Activated naive CD8-positive, alpha-beta T cell treated with anti-CD3 and anti-CD28 coated beads, Interleukin-2, amount 10 ng/mL, durations not matched to agents 7 days and 5 days (primary cell): ENCODE data around the gene ATP1B4. TPM values are rescaled to one million over a fixed set of nuclear protein-coding genes. Genes with fewer than 3 reads are reported as not detected.
"Not testable (repeated sequence)": the region's sequence is repeated elsewhere in the genome, so short reads cannot be mapped to it uniquely, and the experiment has no call there.

ENCODE experiments used
- ATAC-seq: fragments of 150-1000 bp; cut with Tn5 transposase; one replicate; pipeline ENCODE4 v1.10.0; 2021; ENCODE audit warnings: low read depth, moderate library complexity
- POLR2A ChIA-PET: fragments of 350-600 bp; sonication (Branson Sonifier 250); formaldehyde crosslinking; loops from one replicate; lab custom pipeline; 2021; ENCODE audit warnings: antibody characterized with exemption; lab: Charles Lee
- DNase-seq: peaks from one replicate; pipeline ENCODE4 v3.0.0; 2021
- H3K27ac Mint-ChIP-seq: one replicate; pipeline ENCODE4 v1.8.0; 2022; ENCODE audit warnings: mild to moderate bottlenecking, mixed read lengths
- H3K27me3 Mint-ChIP-seq: one replicate; pipeline ENCODE4 v1.8.0; 2022; ENCODE audit warnings: mild to moderate bottlenecking, moderate library complexity, mixed read lengths
- H3K36me3 Mint-ChIP-seq: one replicate; pipeline ENCODE4 v1.8.0; 2021; ENCODE audit warnings: mild to moderate bottlenecking, mixed read lengths
- H3K4me1 Mint-ChIP-seq: one replicate; pipeline ENCODE4 v1.8.0; 2021; ENCODE audit warnings: mixed read lengths
- H3K4me3 Mint-ChIP-seq: one replicate; pipeline ENCODE4 v1.8.0; 2022; ENCODE audit warnings: mild to moderate bottlenecking, moderate library complexity, mixed read lengths
- H3K9me3 Mint-ChIP-seq: one replicate; pipeline ENCODE4 v1.8.0; 2021; ENCODE audit warnings: mixed read lengths
- total RNA-seq, 2 experiments: library from RNA; stranded (reverse); gene quantifications; one replicate each; pipeline ENCODE4 v1.2.3, GENCODE V29; 2021

ATP1B4 gene
- not detected for total RNA-seq

DNA sequence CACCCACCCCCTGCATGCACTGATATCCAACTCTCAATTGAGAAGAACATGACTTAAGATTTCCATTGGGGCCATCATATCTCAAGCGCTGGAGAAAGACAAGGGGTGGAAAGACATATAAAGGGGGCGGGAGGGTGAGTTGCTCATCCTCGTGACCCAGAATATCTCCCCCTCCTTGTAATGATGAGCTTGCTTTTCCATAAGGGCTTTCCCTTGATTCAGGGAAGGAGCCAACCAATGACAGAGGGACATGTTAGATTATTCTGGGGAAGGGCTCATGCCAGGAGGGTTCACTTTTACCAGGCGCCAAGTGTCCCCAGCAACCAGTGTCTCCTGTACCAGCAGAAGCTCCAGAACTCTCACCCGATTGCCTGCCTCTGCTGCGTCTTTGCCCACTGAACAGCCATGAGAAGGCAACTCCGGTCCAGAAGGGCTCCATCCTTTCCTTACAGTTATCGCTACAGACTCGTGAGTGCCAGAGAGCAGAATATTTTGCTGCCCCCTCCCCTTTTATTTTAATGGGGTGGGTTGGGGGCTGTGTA, at the start of gene ATP1B4:
ATP1B4 (plus strand) TSS at position 326 of the 542 bp plus-strand sequence; CDS start at position 406, 80 bp downstream.
- ATAC-seq, result no peak
- POLR2A ChIA-PET, result no interaction called here
- H3K4me3 Mint-ChIP-seq, result no peak within 1 kb of the TSS
- no peaks in the 10 kb centered on the region for H3K27me3 Mint-ChIP-seq
- no peaks in the 10 kb centered on the region for H3K36me3 Mint-ChIP-seq
- H3K4me1 Mint-ChIP-seq, result no peaks in the 10 kb centered on the region
- no peak for DNase-seq
- H3K9me3 Mint-ChIP-seq, result no peaks in the 10 kb centered on the region
- H3K27ac Mint-ChIP-seq, result no peak within 1 kb of the TSS

DNA sequence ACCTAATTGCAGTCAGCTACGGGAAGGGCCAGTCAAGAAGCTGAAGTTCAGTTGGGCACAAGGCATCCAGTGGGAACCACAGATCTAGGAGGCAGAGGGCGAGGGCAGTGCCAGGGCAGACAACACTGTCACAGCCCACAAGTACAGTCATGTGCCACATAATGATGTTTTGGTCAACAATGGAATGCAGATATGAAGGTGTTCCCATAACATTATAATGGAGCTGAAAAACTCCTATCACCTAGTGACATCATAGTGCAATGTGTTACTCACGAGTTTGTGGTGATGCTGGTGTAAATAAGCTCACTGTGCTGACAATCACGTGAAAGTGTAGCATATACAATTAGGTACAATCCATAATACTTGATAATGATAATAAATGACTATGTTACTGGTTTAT, 46.1 kb upstream of the ATP1B4 start:
- peaks cover 2% of the 10 kb centered on the region for H3K4me1 Mint-ChIP-seq
- DNase-seq (no peak), ATAC-seq (no peak)
- H3K36me3 Mint-ChIP-seq, result no peaks in the 10 kb centered on the region
- no peaks in the 10 kb centered on the region for H3K9me3 Mint-ChIP-seq
- H3K27me3 Mint-ChIP-seq, result peaks cover 42% of the 10 kb centered on the region
- POLR2A ChIA-PET, result no interaction called here
- no peak overlapping the region for H3K27ac Mint-ChIP-seq
- no peak overlapping the region for H3K4me3 Mint-ChIP-seq

DNA sequence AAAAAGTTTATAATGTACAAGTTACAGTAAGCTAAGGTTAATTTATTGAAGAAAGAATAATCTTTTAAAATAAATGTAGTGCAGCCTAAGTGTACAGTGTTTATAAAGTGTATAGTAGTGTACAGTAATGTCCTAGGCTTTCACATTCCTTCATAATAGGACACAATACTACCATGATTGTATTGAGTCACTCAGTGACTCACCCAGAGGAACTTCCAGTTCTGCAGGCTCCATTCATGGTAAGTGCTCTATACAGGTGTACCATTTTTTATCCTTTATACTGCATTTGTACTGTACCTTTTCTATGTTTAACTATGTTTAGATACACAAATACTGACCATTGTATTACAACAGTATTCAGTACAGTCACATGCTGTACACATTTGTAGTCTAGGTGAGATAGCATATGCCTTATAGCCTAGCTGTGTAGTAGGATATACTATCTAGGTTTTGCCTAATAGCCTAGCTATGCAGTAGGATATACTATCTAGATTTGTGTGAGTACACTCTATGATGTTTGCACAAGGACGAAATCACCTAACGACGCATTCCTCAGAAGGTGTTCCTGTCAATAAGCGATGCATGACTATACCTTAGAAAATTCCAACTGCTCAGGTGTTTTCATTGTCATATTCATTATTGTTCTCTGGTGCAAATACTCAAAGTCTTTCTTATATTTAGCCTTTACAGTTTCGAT, 45.2 kb upstream of the ATP1B4 start:
- ATAC-seq, result no peak

GRCh38 chrX:120318411-120318810, 43.5 kb upstream of the ATP1B4 start:
- no peak overlapping the region for H3K4me3 Mint-ChIP-seq
- H3K27ac Mint-ChIP-seq, result no peak overlapping the region
- ATAC-seq, result no peak
- no peaks in the 10 kb centered on the region for H3K36me3 Mint-ChIP-seq
- POLR2A ChIA-PET, result no interaction called here
- no peak for DNase-seq
- H3K4me1 Mint-ChIP-seq, result peaks cover 2% of the 10 kb centered on the region
- H3K27me3 Mint-ChIP-seq, result peaks cover 25% of the 10 kb centered on the region
- H3K9me3 Mint-ChIP-seq, result no peaks in the 10 kb centered on the region

More for the DNA sequence above, 45.2 kb upstream of the ATP1B4 start:
- POLR2A ChIA-PET, result no interaction called here
- DNase-seq, result no peak
- Mint-ChIP-seq H3K27ac (no peak overlapping the region), H3K36me3 (no peaks in the 10 kb centered on the region), H3K4me1 (peaks cover 2% of the 10 kb centered on the region), H3K4me3 (no peak overlapping the region), H3K27me3 (peaks cover 39% of the 10 kb centered on the region), H3K9me3 (no peaks in the 10 kb centered on the region)

DNA sequence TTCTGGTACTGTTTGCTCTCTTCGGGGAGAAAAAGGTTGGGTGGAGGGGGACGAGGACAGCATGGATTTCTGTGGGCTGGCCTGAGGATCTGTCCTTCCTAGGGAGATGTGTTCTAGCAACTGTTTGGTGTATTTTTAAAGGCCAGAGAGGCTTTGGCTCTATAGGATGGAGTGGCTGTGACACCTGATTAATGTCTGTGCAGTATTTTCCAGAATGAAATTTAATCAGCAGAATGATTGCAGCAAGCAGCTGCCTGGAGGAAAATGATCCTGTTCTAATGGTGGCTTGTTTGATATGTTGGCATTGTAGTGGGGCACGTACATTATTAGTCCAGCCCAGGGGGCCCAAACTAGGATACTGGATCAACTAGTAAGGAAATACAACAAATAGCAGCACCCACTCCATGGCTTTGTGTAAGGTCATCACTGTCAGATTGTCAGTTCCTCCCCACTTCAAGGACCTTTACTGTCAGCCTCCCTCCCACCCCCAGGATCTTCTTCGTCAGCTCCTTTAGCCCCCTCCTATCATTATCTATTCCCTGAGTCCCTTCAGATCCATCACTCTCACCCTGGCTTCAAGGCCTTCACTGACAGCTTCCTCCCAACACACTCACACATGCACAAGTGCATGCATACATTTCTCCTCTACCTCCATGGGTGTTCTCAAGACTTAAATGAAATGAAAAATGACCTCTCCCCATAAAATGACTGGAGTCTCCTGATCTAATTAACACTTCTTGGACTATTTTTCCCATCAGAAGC, 40.2 kb upstream of the ATP1B4 start:
- DNase-seq (no peak), ATAC-seq (no peak)
- H3K27me3 Mint-ChIP-seq, result peaks cover 11% of the 10 kb centered on the region
- POLR2A ChIA-PET, result no interaction called here
- H3K4me1 Mint-ChIP-seq, result peaks cover 2% of the 10 kb centered on the region
- no peaks in the 10 kb centered on the region for H3K9me3 Mint-ChIP-seq
- H3K27ac Mint-ChIP-seq, result no peak overlapping the region
- H3K36me3 Mint-ChIP-seq, result no peaks in the 10 kb centered on the region
- no peak overlapping the region for H3K4me3 Mint-ChIP-seq

- Mint-ChIP-seq H3K27ac (no peak overlapping the region), H3K27me3 (peaks cover 2% of the 10 kb centered on the region), H3K4me3 (no peak overlapping the region), H3K9me3 (no peaks in the 10 kb centered on the region), H3K4me1 (no peaks in the 10 kb centered on the region), H3K36me3 (no peaks in the 10 kb centered on the region)
- POLR2A ChIA-PET, result no interaction called here
- no peak for DNase-seq
- ATAC-seq, result no peak
Observed at GRCh38 chrX:120331116-120331515, 30.8 kb upstream of the ATP1B4 start.

GRCh38 chrX:120332394-120332793, 29.5 kb upstream of the ATP1B4 start:
- Mint-ChIP-seq H3K4me1 (no peaks in the 10 kb centered on the region), H3K36me3 (no peaks in the 10 kb centered on the region), H3K27ac (no peak overlapping the region), H3K27me3 (no peaks in the 10 kb centered on the region), H3K4me3 (no peak overlapping the region), H3K9me3 (no peaks in the 10 kb centered on the region)
- ATAC-seq, result no peak
- no peak for DNase-seq
- POLR2A ChIA-PET, result no interaction called here

- H3K4me3 Mint-ChIP-seq, result no peak overlapping the region
- no peaks in the 10 kb centered on the region for H3K9me3 Mint-ChIP-seq
- H3K4me1 Mint-ChIP-seq, result no peaks in the 10 kb centered on the region
- no peak overlapping the region for H3K27ac Mint-ChIP-seq
- no peaks in the 10 kb centered on the region for H3K36me3 Mint-ChIP-seq
- no peak for ATAC-seq
- POLR2A ChIA-PET, result no interaction called here
- H3K27me3 Mint-ChIP-seq, result no peaks in the 10 kb centered on the region
- no peak for DNase-seq
Observed at GRCh38 chrX:120334151-120334550, 27.7 kb upstream of the ATP1B4 start.

- H3K27me3 Mint-ChIP-seq, result no peaks in the 10 kb centered on the region
- H3K27ac Mint-ChIP-seq, result no peak overlapping the region
- DNase-seq (no peak), ATAC-seq (no peak)
- no peak overlapping the region for H3K4me3 Mint-ChIP-seq
- H3K4me1 Mint-ChIP-seq, result no peaks in the 10 kb centered on the region
- no peaks in the 10 kb centered on the region for H3K9me3 Mint-ChIP-seq
- H3K36me3 Mint-ChIP-seq, result no peaks in the 10 kb centered on the region
- POLR2A ChIA-PET, result no interaction called here
Observed at GRCh38 chrX:120334603-120335002, 27.3 kb upstream of the ATP1B4 start.

DNA sequence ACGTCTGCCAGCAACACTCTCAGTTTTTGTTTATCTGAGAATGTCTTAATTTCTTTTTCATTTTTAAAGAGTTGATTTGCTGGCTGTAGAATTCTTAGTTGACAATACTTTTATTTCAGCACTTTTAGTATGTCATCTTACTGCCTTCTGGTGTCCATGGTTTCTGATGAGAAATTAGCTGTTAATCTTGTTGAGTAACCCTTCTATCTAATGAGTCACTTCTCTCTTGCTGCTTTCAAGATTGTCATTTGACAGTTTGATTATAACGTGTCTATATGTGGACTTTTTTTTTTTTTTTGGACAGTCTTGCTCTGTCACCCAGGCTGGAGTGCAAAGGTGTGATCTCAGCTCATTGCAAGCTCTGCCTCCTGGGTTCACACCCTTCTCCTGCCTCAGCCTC, 26.6 kb upstream of the ATP1B4 start:
- Mint-ChIP-seq H3K27ac (no peak overlapping the region), H3K4me1 (no peaks in the 10 kb centered on the region), H3K27me3 (no peaks in the 10 kb centered on the region), H3K4me3 (no peak overlapping the region), H3K36me3 (no peaks in the 10 kb centered on the region), H3K9me3 (no peaks in the 10 kb centered on the region)
- DNase-seq (no peak), ATAC-seq (no peak)
- POLR2A ChIA-PET, result no interaction called here

GRCh38 chrX:120336899-120337298, 25.0 kb upstream of the ATP1B4 start:
- DNase-seq (no peak), ATAC-seq (no peak)
- Mint-ChIP-seq H3K36me3 (no peaks in the 10 kb centered on the region), H3K27me3 (no peaks in the 10 kb centered on the region), H3K27ac (no peak overlapping the region), H3K4me1 (no peaks in the 10 kb centered on the region), H3K4me3 (no peak overlapping the region), H3K9me3 (no peaks in the 10 kb centered on the region)
- POLR2A ChIA-PET, result no interaction called here

DNA sequence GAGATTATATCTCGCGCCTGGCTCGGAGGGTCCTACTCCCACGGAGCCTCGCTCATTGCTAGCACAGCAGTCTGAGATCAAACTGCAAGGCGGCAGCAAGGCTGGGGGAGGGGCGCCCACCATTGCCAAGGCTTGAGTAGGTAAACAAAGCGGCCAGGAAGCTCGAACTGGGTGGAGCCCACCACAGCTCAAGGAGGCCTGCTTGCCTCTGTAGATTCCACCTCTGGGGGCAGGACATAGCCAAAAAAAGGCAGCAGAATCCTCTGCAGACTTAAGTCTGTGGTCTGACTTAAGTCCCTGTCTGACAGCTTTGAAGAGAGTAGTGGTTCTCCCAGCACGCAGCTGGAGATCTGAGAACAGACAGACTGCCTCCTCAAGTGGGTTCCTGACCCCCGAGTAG, 17.3 kb upstream of the ATP1B4 start:
- H3K27ac Mint-ChIP-seq, H3K4me1 Mint-ChIP-seq, H3K9me3 Mint-ChIP-seq, H3K36me3 Mint-ChIP-seq, POLR2A ChIA-PET, H3K27me3 Mint-ChIP-seq: not testable (repeated sequence)
- peak; percentile 31 for DNase-seq
- ATAC-seq, result peak; percentile 66
- peak overlapping the region; percentile 32 for H3K4me3 Mint-ChIP-seq

DNA sequence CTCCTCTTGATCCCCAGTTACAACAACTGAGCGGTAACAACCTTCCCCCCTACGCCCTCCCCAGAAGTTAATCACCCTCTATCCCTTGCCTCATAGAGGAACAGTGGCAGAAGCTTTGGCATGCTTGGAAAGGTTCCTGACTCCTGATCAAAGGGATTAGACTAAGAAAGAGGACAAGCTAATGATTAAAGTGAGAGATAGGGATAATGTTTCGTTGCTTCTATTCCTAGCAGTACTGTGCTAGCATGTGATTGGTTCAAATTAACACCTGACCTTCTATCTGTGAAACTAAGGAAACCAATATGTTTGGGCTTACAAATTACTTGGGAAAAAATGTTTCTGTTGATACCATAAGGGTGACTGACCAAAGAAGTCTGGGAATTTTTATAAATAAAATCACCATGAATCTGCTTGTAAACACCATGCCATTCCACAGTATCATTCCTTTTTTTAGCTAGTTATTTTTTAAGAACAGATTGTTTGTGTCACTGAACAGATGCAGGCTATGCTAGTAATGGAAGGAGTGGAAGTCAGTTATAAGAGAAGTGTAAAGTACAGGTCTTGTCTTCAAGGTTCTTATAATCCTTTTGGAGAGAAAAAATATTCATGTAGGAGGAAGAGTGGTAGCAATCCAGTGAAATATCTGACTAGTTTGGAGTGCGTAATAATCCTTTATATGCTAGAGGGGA, 11.3 kb upstream of the ATP1B4 start:
- H3K36me3 Mint-ChIP-seq, result no peaks in the 10 kb centered on the region
- ATAC-seq, result no peak
- no peak for DNase-seq
- no peaks in the 10 kb centered on the region for H3K4me1 Mint-ChIP-seq
- no peaks in the 10 kb centered on the region for H3K27me3 Mint-ChIP-seq
- POLR2A ChIA-PET, result no interaction called here
- H3K27ac Mint-ChIP-seq, result no peak overlapping the region
- H3K4me3 Mint-ChIP-seq, result no peak overlapping the region
- peaks cover 3% of the 10 kb centered on the region for H3K9me3 Mint-ChIP-seq
